A549 (cell line): ENCODE data around the gene BIRC7. TPM values are rescaled to one million over a fixed set of nuclear protein-coding genes. Genes with fewer than 3 reads are reported as not detected.

ENCODE experiments used
- ATAC-seq, 2 experiments: fragments of 200-7000 bp in 1 of 2; fragments of >200 bp in 1 of 2; cut with Nextera tagmentation in 1 of 2; cut with Tn5 transposase in 1 of 2; 3 replicates each; pipeline versions ENCODE4 v1.8.0 to v1.9.1; 2018 to 2020; ENCODE audit warnings: mild to moderate bottlenecking in 1 of 2, moderate library complexity in 1 of 2
- CTCF ChIA-PET: fragments of 300-600 bp; sonication (Branson Sonifier 250); formaldehyde crosslinking; extraction: SDS; loops from one replicate; lab custom pipeline; 2021; ENCODE audit warnings: antibody characterized with exemption, inconsistent platforms; lab: Yijun Ruan, JAX
- POLR2A ChIA-PET: fragments of 350-600 bp; formaldehyde crosslinking; extraction: SDS; loops from one replicate; lab custom pipeline; 2021; ENCODE audit warnings: antibody characterized with exemption, inconsistent platforms; lab: Yijun Ruan, JAX
- DNase-seq, 2 experiments: peaks; one replicate each; pipeline versions ENCODE4 v3.0.0 to v3.0.0-alpha.2; 2011 to 2016; ENCODE audit warnings: low read depth in 1 of 2, low spot score in 1 of 2
- FAIRE-seq: peaks from 2 replicates; lab custom pipeline; 2011; peaks lifted over from hg19 to GRCh38; lab: Jason Lieb, UNC
- H3K27ac ChIP-seq, 2 experiments: fragments of >200 bp; sonication (Bioruptor Twin); formaldehyde crosslinking; 3 replicates each; pipeline ENCODE4 v1.5.1; 2016 to 2017
- H3K4me1 ChIP-seq: fragments of >200 bp; sonication (Bioruptor Twin); formaldehyde crosslinking; 3 replicates; pipeline ENCODE4 v1.6.1; 2016
- H3K4me2 ChIP-seq: fragments of >200 bp; sonication (Bioruptor Twin); formaldehyde crosslinking; 3 replicates; pipeline ENCODE4 v1.6.1; 2016
- H3K4me3 ChIP-seq: fragments of >200 bp; sonication (Bioruptor Twin); formaldehyde crosslinking; 3 replicates; pipeline ENCODE4 v1.5.1; 2016
- H3K9me3 ChIP-seq: fragments of >200 bp; sonication (Bioruptor Twin); formaldehyde crosslinking; 3 replicates; pipeline ENCODE4 v1.6.1; 2016
- CBX2 ChIP-seq: fragments of 200-600 bp; sonication (generic); IDR thresholded peaks from 2 replicates; pipeline ENCODE4 v1.6.1; 2016; ENCODE audit warnings: low read depth, mild to moderate bottlenecking, borderline replicate concordance
- CHD2 ChIP-seq: fragments of 150-350 bp; IDR thresholded peaks from 2 replicates; pipeline ENCODE4 v1.6.1; 2014; ENCODE audit warnings: low read length; ENCODE audit not compliant: partially characterized antibody
- EHMT2 ChIP-seq: fragments of 200-600 bp; sonication (generic); IDR thresholded peaks from 2 replicates; pipeline ENCODE4 v1.6.1; 2016; ENCODE audit warnings: antibody characterized with exemption, low read depth, mild to moderate bottlenecking, moderate library complexity
- EP300 ChIP-seq, 2 experiments: fragments of >200 bp; sonication (Bioruptor Twin); formaldehyde crosslinking; IDR thresholded peaks; 2 replicates in 1 of 2; 3 replicates in 1 of 2; pipeline ENCODE4 v1.6.1; 2016 to 2017
- FOSB ChIP-seq: fragments of 250-450 bp; sonication (Bioruptor Pico); IDR thresholded peaks from 2 replicates; pipeline ENCODE4 v1.5.0; 2020; ENCODE audit warnings: mild to moderate bottlenecking, moderate library complexity
- FOXS1 ChIP-seq: fragments of 250-450 bp; sonication (Bioruptor Pico); IDR thresholded peaks from 2 replicates; pipeline ENCODE4 v1.5.0; 2020; ENCODE audit warnings: mild to moderate bottlenecking, moderate library complexity
- HOXB5 ChIP-seq: fragments of 250-450 bp; sonication (Bioruptor Pico); IDR thresholded peaks from 2 replicates; pipeline ENCODE4 v1.5.0; 2020; ENCODE audit warnings: mild to moderate bottlenecking, moderate library complexity
- JUNB ChIP-seq: fragments of >200 bp; sonication (Bioruptor Twin); formaldehyde crosslinking; IDR thresholded peaks from 2 replicates; pipeline ENCODE4 v1.6.1; 2016
- KDM1A ChIP-seq: fragments of 200-600 bp; sonication (generic); IDR thresholded peaks from 2 replicates; pipeline ENCODE4 v1.6.1; 2016; ENCODE audit warnings: low read depth, mild to moderate bottlenecking
- MAZ ChIP-seq: fragments of 150-350 bp; IDR thresholded peaks from 2 replicates; pipeline ENCODE4 v1.6.1; 2014; ENCODE audit warnings: antibody characterized with exemption, low read depth, low read length, borderline replicate concordance
- MYC ChIP-seq: IDR thresholded peaks from 2 replicates; pipeline ENCODE4 v1.6.1; 2012; ENCODE audit warnings: mild to moderate bottlenecking, inconsistent platforms, low read length, improper control_type of control experiment, borderline replicate concordance
- NFE2L2 ChIP-seq: fragments of 150-350 bp; conservative IDR thresholded peaks from 2 replicates; pipeline ENCODE4 v1.6.1; 2014; ENCODE audit warnings: low read length
- NPAS2 ChIP-seq: fragments of 250-450 bp; sonication (Bioruptor Pico); IDR thresholded peaks from 2 replicates; pipeline ENCODE4 v1.8.0; 2022; ENCODE audit warnings: mild to moderate bottlenecking, moderate library complexity, borderline replicate concordance
- RFX5 ChIP-seq: fragments of 450-650 bp; IDR thresholded peaks from 2 replicates; pipeline ENCODE4 v1.7.1; 2014; ENCODE audit warnings: antibody characterized with exemption, mild to moderate bottlenecking, moderate library complexity
- RNF2 ChIP-seq: fragments of 200-600 bp; sonication (generic); IDR thresholded peaks from 2 replicates; pipeline ENCODE4 v1.6.1; 2016; ENCODE audit warnings: low read depth, mild to moderate bottlenecking, antibody characterized with exemption, moderate library complexity, borderline replicate concordance
- TFCP2L1 ChIP-seq: fragments of 250-450 bp; sonication (Bioruptor Pico); IDR thresholded peaks from 2 replicates; pipeline ENCODE4 v1.5.0; 2021; ENCODE audit warnings: mild to moderate bottlenecking
- TP53 ChIP-seq: fragments of 250-450 bp; sonication (Bioruptor Pico); IDR thresholded peaks from 2 replicates; pipeline ENCODE4 v1.5.0; 2021; ENCODE audit warnings: mild to moderate bottlenecking, moderate library complexity
- ZFP36 ChIP-seq: fragments of 450-650 bp; IDR thresholded peaks from 2 replicates; pipeline ENCODE4 v1.6.1; 2014; ENCODE audit warnings: borderline replicate concordance; ENCODE audit not compliant: partially characterized antibody
- ZNF302 ChIP-seq: fragments of 250-450 bp; sonication (Bioruptor Pico); IDR thresholded peaks from 2 replicates; pipeline ENCODE4 v1.9.0; 2021; ENCODE audit warnings: inconsistent platforms, mild to moderate bottlenecking, moderate library complexity
- ZSCAN20 ChIP-seq: fragments of 250-450 bp; sonication (Bioruptor Pico); IDR thresholded peaks from 2 replicates; pipeline ENCODE4 v1.8.0; 2022; ENCODE audit warnings: mild to moderate bottlenecking, moderate library complexity
- WGBS: methylation state at CpG from one replicate; pipeline ENCODE4 v1.1.6; 2017; ENCODE audit errors: missing lambda C conversion rate; 5-methylcytosine and 5-hydroxymethylcytosine counted together
- polyA plus RNA-seq, 4 experiments: library from polyadenylated mRNA; depleted of rRNA in 3 of 4; stranded (reverse); fragments of >200 nt; fragmentation: RNase III in 1 of 4; extraction: RNeasy Plus Mini Kit Qiagen cat#74134 plus additional on column Dnase treatment in 1 of 4; gene quantifications; 2 replicates in 3 of 4; 3 replicates in 1 of 4; pipeline ENCODE4 v1.2.3, GENCODE V29; 2011 to 2017
- TF ChIP-seq, protein P1 (sequence below): fragments of 150-350 bp; IDR thresholded peaks from 2 replicates; pipeline ENCODE4 v1.6.1; 2014; ENCODE audit warnings: low read depth, mild to moderate bottlenecking, low read length
- TF ChIP-seq, protein P2 (sequence below): fragments of 250-450 bp; sonication (Bioruptor Pico); IDR thresholded peaks from 2 replicates; pipeline ENCODE4 v1.5.0; 2021; ENCODE audit warnings: mild to moderate bottlenecking, moderate library complexity, borderline replicate concordance
- TF ChIP-seq, protein P3 (sequence below): fragments of >200 bp; sonication (Bioruptor Twin); formaldehyde crosslinking; IDR thresholded peaks from 3 replicates; pipeline ENCODE4 v1.6.1; 2016
- TF ChIP-seq, protein P4 (sequence below): fragments of 250-450 bp; sonication (Bioruptor Pico); IDR thresholded peaks from 2 replicates; pipeline ENCODE4 v1.5.0; 2020; ENCODE audit warnings: low read depth, mild to moderate bottlenecking, moderate library complexity
- TF ChIP-seq, protein P5 (sequence below): fragments of >200 bp; sonication (Bioruptor Twin); formaldehyde crosslinking; IDR thresholded peaks from 3 replicates; pipeline ENCODE4 v1.5.1; 2016
- TF ChIP-seq, protein P6 (sequence below): IDR thresholded peaks from 2 replicates; pipeline ENCODE4 v1.6.1; 2012

Gene BIRC7
- polyA plus RNA-seq, 2 of the 4 experiments (the other 2 are of a cell fraction): 0.63 to 4.9 TPM

DNA sequence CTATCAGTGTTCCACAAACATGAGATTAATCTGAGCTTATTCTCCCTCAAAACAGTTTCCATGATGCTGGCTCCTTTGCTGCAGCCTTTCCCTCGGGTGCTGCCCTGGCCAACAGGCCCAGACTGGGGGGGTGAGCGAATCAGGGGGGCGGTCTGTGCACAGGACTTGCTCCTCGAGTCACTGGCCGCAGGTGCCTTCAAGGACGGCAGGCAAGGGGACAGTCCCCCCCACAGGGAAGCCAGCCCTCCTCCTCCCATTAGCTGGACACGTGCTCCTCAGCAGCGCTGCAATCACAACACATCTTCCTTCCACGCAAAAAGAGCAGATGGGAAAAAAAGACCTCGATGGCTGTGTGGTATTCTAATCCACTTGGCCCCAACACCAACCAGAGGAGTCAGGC, 29.8 kb upstream of the BIRC7 start:
- TF ChIP-seq TFCP2L1 (CRISPR knock-in tag): no peak
- no peak for TF ChIP-seq JUNB
- TF ChIP-seq NFE2L2: no peak
- no peak for TF ChIP-seq EHMT2
- TF ChIP-seq ZSCAN20 (CRISPR knock-in tag): no peak
- TF ChIP-seq, protein P1, sequence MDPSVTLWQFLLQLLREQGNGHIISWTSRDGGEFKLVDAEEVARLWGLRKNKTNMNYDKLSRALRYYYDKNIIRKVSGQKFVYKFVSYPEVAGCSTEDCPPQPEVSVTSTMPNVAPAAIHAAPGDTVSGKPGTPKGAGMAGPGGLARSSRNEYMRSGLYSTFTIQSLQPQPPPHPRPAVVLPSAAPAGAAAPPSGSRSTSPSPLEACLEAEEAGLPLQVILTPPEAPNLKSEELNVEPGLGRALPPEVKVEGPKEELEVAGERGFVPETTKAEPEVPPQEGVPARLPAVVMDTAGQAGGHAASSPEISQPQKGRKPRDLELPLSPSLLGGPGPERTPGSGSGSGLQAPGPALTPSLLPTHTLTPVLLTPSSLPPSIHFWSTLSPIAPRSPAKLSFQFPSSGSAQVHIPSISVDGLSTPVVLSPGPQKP: no peak
- no peak for TF ChIP-seq RNF2
- TF ChIP-seq MYC: no peak
- TF ChIP-seq, protein P2, sequence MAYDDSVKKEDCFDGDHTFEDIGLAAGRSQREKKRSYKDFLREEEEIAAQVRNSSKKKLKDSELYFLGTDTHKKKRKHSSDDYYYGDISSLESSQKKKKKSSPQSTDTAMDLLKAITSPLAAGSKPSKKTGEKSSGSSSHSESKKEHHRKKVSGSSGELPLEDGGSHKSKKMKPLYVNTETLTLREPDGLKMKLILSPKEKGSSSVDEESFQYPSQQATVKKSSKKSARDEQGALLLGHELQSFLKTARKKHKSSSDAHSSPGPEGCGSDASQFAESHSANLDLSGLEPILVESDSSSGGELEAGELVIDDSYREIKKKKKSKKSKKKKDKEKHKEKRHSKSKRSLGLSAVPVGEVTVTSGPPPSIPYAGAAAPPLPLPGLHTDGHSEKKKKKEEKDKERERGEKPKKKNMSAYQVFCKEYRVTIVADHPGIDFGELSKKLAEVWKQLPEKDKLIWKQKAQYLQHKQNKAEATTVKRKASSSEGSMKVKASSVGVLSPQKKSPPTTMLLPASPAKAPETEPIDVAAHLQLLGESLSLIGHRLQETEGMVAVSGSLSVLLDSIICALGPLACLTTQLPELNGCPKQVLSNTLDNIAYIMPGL (CRISPR knock-in tag): no peak
- TF ChIP-seq, protein P3, sequence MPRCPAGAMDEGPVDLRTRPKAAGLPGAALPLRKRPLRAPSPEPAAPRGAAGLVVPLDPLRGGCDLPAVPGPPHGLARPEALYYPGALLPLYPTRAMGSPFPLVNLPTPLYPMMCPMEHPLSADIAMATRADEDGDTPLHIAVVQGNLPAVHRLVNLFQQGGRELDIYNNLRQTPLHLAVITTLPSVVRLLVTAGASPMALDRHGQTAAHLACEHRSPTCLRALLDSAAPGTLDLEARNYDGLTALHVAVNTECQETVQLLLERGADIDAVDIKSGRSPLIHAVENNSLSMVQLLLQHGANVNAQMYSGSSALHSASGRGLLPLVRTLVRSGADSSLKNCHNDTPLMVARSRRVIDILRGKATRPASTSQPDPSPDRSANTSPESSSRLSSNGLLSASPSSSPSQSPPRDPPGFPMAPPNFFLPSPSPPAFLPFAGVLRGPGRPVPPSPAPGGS: no peak
- TF ChIP-seq CBX2: no peak
- TF ChIP-seq EP300 (IDR thresholded peaks at IDR 0.05): no peak
- no peak for TF ChIP-seq KDM1A
- no peak for TF ChIP-seq FOXS1
- no peak for TF ChIP-seq RFX5
- TF ChIP-seq HOXB5 (CRISPR knock-in tag): no peak
- H3K4me1 ChIP-seq: peaks cover 13% of the 10 kb centered on the region; the same call in 1 of the 3 replicates
- DNase-seq: no peak
- H3K27ac ChIP-seq: no peak overlapping the region
- no peak for ATAC-seq
- H3K4me2 ChIP-seq: no peak overlapping the region
- no peak overlapping the region for H3K4me3 ChIP-seq
- WGBS: 75% methylated on average over 5 of the region's 10 CpGs
- POLR2A ChIA-PET: no interaction called here
- no peak for FAIRE-seq
- CTCF ChIA-PET: interaction anchor here (1.0 to 5.9 kb wide), 7 partner anchors 8 to 104 kb away, joined by 3 to 37 read pairs (median 6); partner anchors contain the start of gene YTHDF1
- H3K9me3 ChIP-seq: no peaks in the 10 kb centered on the region

DNA sequence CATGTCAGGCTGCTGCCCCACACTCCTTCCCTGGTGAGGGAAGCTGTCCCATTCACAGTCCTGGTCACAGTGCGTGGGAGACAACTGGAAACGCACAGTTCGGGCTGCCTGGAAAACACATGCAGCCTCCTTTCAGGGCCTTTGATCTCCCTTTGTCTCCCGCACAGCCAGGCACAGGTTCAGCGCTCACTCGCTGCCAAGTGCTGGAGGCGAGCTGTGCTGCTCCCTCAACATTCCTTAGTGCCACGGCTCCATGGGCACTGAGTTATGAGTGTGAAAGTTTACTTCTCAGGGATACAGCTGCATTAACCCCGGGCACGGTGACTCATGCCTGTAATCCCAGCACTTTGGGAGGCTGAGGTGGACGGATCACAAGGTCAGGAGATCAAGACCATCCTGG, 28.8 kb upstream of the BIRC7 start:
- H3K9me3 ChIP-seq: no peaks in the 10 kb centered on the region
- ChIA-PET CTCF (interaction anchor here (1.2 to 5.9 kb wide), 5 partner anchors 7 to 29 kb away, joined by 3 to 37 read pairs (median 6); partner anchors contain the start of gene YTHDF1), POLR2A (no interaction called here)
- no peak overlapping the region for H3K4me2 ChIP-seq
- FAIRE-seq (no peak), ATAC-seq (no peak), DNase-seq (no peak)
- H3K4me1 ChIP-seq: peaks cover 13% of the 10 kb centered on the region; the same call in 1 of the 3 replicates
- H3K27ac ChIP-seq: no peak overlapping the region
- H3K4me3 ChIP-seq: no peak overlapping the region
- WGBS: 62% methylated on average over 10 of the region's 11 CpGs
- TF ChIP-seq MAZ: no peak
- TF ChIP-seq, protein P4, sequence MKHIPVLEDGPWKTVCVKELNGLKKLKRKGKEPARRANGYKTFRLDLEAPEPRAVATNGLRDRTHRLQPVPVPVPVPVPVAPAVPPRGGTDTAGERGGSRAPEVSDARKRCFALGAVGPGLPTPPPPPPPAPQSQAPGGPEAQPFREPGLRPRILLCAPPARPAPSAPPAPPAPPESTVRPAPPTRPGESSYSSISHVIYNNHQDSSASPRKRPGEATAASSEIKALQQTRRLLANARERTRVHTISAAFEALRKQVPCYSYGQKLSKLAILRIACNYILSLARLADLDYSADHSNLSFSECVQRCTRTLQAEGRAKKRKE (CRISPR knock-in tag): no peak
- no peak for TF ChIP-seq FOSB (CRISPR knock-in tag)
- TF ChIP-seq TP53: no peak
- TF ChIP-seq ZFP36: no peak
- TF ChIP-seq, protein P5, sequence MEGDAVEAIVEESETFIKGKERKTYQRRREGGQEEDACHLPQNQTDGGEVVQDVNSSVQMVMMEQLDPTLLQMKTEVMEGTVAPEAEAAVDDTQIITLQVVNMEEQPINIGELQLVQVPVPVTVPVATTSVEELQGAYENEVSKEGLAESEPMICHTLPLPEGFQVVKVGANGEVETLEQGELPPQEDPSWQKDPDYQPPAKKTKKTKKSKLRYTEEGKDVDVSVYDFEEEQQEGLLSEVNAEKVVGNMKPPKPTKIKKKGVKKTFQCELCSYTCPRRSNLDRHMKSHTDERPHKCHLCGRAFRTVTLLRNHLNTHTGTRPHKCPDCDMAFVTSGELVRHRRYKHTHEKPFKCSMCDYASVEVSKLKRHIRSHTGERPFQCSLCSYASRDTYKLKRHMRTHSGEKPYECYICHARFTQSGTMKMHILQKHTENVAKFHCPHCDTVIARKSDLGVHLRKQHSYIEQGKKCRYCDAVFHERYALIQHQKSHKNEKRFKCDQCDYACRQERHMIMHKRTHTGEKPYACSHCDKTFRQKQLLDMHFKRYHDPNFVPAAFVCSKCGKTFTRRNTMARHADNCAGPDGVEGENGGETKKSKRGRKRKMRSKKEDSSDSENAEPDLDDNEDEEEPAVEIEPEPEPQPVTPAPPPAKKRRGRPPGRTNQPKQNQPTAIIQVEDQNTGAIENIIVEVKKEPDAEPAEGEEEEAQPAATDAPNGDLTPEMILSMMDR: no peak
- TF ChIP-seq CBX2: no peak
- TF ChIP-seq JUNB: no peak
- no peak for TF ChIP-seq KDM1A
- TF ChIP-seq, protein P6, sequence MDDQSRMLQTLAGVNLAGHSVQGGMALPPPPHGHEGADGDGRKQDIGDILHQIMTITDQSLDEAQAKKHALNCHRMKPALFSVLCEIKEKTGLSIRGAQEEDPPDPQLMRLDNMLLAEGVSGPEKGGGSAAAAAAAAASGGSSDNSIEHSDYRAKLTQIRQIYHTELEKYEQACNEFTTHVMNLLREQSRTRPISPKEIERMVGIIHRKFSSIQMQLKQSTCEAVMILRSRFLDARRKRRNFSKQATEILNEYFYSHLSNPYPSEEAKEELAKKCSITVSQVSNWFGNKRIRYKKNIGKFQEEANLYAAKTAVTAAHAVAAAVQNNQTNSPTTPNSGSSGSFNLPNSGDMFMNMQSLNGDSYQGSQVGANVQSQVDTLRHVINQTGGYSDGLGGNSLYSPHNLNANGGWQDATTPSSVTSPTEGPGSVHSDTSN: no peak
- no peak for TF ChIP-seq CHD2
- TF ChIP-seq NPAS2 (CRISPR knock-in tag): no peak
- no peak for TF ChIP-seq ZNF302 (CRISPR knock-in tag)
- no peak for TF ChIP-seq TFCP2L1 (CRISPR knock-in tag)
